ENCODE data around the gene STARD8. TPM values are rescaled to one million over a fixed set of nuclear protein-coding genes. Genes with fewer than 3 reads are reported as not detected.

The STARD8 gene
- polyA plus RNA-seq, 2 of the 4 experiments (the other 2 are of a cell fraction): 1.6 to 1.7 TPM

DNA sequence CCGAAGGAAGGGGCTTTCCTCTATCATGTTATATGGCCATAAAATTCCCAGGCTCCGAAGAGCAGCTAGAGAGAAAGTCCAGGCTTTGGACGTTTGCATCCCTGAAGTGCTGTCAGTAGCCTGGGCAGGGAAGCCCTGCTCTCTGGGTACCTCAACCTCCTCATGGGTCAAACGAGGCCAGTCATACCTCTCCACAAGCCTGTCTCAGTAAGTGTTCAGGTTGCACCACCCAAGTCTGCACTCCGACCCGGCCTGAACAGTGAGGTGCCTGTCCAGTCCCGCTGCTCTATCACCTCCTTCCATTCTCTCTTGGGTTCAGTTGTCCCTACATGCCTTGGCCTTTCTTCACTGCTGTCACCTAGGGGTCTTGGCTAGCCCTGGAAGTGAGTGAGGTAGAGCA is 78.9 kb downstream of the STARD8 start:
- ChIA-PET POLR2A (no interaction called here), CTCF (interaction anchor here (1.3 kb wide), 1 partner anchor 16 kb away, joined by 7 read pairs; no protein-coding TSS in a partner anchor)
- DNase-seq (ENCODE audit: low read depth in 1 of 2, low spot score in 1 of 2) (no peak), ATAC-seq (no peak), FAIRE-seq (no peak)
- H3K9me3 ChIP-seq: no peaks in the 10 kb centered on the region
- no peak overlapping the region for H3K4me2 ChIP-seq
- no peaks in the 10 kb centered on the region for H3K4me1 ChIP-seq
- no peak for TF ChIP-seq KDM5A (IDR thresholded peaks at IDR 0.05)
- no peak for TF ChIP-seq KDM1A (IDR thresholded peaks at IDR 0.05; ENCODE audit: low read depth)
- no peak for TF ChIP-seq CHD4 (IDR thresholded peaks at IDR 0.05; ENCODE audit: borderline replicate concordance)
- TF ChIP-seq, protein P1, sequence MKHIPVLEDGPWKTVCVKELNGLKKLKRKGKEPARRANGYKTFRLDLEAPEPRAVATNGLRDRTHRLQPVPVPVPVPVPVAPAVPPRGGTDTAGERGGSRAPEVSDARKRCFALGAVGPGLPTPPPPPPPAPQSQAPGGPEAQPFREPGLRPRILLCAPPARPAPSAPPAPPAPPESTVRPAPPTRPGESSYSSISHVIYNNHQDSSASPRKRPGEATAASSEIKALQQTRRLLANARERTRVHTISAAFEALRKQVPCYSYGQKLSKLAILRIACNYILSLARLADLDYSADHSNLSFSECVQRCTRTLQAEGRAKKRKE (CRISPR knock-in tag; IDR thresholded peaks at IDR 0.05; ENCODE audit: low read depth): no peak
- TF ChIP-seq, protein P2, sequence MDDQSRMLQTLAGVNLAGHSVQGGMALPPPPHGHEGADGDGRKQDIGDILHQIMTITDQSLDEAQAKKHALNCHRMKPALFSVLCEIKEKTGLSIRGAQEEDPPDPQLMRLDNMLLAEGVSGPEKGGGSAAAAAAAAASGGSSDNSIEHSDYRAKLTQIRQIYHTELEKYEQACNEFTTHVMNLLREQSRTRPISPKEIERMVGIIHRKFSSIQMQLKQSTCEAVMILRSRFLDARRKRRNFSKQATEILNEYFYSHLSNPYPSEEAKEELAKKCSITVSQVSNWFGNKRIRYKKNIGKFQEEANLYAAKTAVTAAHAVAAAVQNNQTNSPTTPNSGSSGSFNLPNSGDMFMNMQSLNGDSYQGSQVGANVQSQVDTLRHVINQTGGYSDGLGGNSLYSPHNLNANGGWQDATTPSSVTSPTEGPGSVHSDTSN (IDR thresholded peaks at IDR 0.05): no peak
- TF ChIP-seq HDAC2 (IDR thresholded peaks at IDR 0.05): no peak
- no peak for TF ChIP-seq TP53 (CRISPR knock-in tag; IDR thresholded peaks at IDR 0.05)
- TF ChIP-seq MAFK (IDR thresholded peaks at IDR 0.05; ENCODE audit: partially characterized antibody): no peak
- no peak for TF ChIP-seq CEBPB (IDR thresholded peaks at IDR 0.05)
- TF ChIP-seq, protein P3, sequence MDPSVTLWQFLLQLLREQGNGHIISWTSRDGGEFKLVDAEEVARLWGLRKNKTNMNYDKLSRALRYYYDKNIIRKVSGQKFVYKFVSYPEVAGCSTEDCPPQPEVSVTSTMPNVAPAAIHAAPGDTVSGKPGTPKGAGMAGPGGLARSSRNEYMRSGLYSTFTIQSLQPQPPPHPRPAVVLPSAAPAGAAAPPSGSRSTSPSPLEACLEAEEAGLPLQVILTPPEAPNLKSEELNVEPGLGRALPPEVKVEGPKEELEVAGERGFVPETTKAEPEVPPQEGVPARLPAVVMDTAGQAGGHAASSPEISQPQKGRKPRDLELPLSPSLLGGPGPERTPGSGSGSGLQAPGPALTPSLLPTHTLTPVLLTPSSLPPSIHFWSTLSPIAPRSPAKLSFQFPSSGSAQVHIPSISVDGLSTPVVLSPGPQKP (IDR thresholded peaks at IDR 0.05; ENCODE audit: low read depth, low read length): no peak
- no peak for TF ChIP-seq HEYL (CRISPR knock-in tag; IDR thresholded peaks at IDR 0.05)
- H3K4me3 ChIP-seq: no peak overlapping the region
- 74% methylated on average over 5 of the region's 7 CpGs for WGBS (ENCODE audit: missing lambda C conversion rate)
- H3K27ac ChIP-seq: no peak overlapping the region

DNA sequence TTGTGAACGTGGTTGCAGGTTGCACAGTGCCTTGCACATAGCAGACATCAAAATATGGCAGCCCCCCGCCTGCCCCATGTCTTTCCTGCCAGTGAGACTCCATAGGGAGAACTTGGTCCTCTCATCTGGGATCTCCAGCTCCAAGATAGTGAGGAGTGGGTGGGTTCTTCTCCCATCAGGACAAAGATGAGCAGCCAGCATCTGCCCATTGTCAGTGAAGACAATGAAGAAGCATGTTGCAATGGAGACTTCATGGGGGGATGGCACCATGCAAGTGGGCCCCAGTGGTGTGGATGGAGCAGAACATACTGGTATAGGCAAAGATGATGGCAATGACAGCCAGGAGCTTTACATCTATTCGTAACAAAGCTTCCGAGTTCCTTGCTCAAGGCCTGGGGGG is 80.2 kb downstream of the STARD8 start:
- H3K27ac ChIP-seq: no peak overlapping the region
- FAIRE-seq (no peak), DNase-seq (ENCODE audit: low read depth in 1 of 2, low spot score in 1 of 2) (no peak), ATAC-seq (no peak)
- POLR2A ChIA-PET: no interaction called here
- no peak overlapping the region for H3K4me3 ChIP-seq
- CTCF ChIA-PET: interaction anchor here (1.0 kb wide), 1 partner anchor 16 kb away, joined by 3 read pairs; no protein-coding TSS in a partner anchor
- no peak for TF ChIP-seq HOXA7 (CRISPR knock-in tag; IDR thresholded peaks at IDR 0.05)
- no peak for TF ChIP-seq JUNB (IDR thresholded peaks at IDR 0.05)
- TF ChIP-seq, protein P3 (IDR thresholded peaks at IDR 0.05; ENCODE audit: low read depth, low read length): no peak
- TF ChIP-seq PHF8 (IDR thresholded peaks at IDR 0.05; ENCODE audit: borderline replicate concordance, low read depth): no peak
- TF ChIP-seq, protein P1 (CRISPR knock-in tag; IDR thresholded peaks at IDR 0.05; ENCODE audit: low read depth): no peak
- no peak for TF ChIP-seq TFCP2L1 (CRISPR knock-in tag; IDR thresholded peaks at IDR 0.05)
- H3K4me1 ChIP-seq: no peaks in the 10 kb centered on the region
- no peaks in the 10 kb centered on the region for H3K9me3 ChIP-seq
- WGBS (ENCODE audit: missing lambda C conversion rate): 58% methylated on average over 4 of the region's 4 CpGs
- no peak overlapping the region for H3K4me2 ChIP-seq

DNA sequence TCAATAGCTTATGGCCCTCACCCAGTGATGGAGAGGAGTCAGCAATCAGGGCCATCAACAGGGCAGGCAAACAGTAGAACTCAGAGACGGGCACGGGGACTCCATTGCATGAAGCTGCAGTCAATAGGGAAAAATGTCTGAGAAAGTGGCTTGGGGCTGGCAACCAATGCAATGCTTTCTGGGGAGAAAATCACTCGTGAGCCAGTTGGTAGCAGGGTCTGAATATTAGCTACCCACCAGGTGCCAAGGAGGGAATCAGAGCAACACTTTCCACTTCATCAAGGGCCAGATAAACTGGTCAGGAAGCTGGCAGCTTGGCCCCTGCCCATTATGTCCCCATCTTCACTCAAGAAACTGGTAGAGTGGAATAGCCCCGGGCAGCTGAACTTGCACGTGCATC is 80.7 kb downstream of the STARD8 start:
- WGBS (ENCODE audit: missing lambda C conversion rate): 57% methylated on average over 3 of the region's 5 CpGs
- ChIA-PET CTCF (interaction anchor here (1.0 kb wide), 1 partner anchor 16 kb away, joined by 3 read pairs; no protein-coding TSS in a partner anchor), POLR2A (no interaction called here)
- no peak overlapping the region for H3K4me2 ChIP-seq
- TF ChIP-seq NR3C1 (IDR thresholded peaks at IDR 0.05) (no peak), RARB (CRISPR knock-in tag; IDR thresholded peaks at IDR 0.05) (no peak)
- no peaks in the 10 kb centered on the region for H3K4me1 ChIP-seq
- H3K4me3 ChIP-seq: no peak overlapping the region
- ATAC-seq (no peak), FAIRE-seq (no peak), DNase-seq (ENCODE audit: low read depth in 1 of 2, low spot score in 1 of 2) (no peak)
- H3K9me3 ChIP-seq: no peaks in the 10 kb centered on the region
- H3K27ac ChIP-seq: no peak overlapping the region

All from A549 (cell line).